Endothelial cell of umbilical vein (primary cell): ENCODE results near the gene HSD17B10. TPM values are rescaled to one million over a fixed set of nuclear protein-coding genes. Genes with fewer than 3 reads are reported as not detected.

Experiments used
- BruUV-seq: library from RNA; stranded (reverse); fragments of 400-500 nt; replicated peaks from 2 replicates; lab custom pipeline; 2021; lab: Mats Ljungman, UMichigan
- CTCF ChIA-PET: fragments of 300-600, 350-600 bp; sonication (Branson Sonifier 250); formaldehyde crosslinking; loops from one replicate; lab custom pipeline; 2021; ENCODE audit warnings: antibody characterized with exemption, inconsistent platforms; lab: Charles Lee
- POLR2A ChIA-PET: fragments of 300-600, 350-600 bp; sonication (Branson Sonifier 250); formaldehyde crosslinking; loops from one replicate; lab custom pipeline; 2021; ENCODE audit warnings: antibody characterized with exemption, inconsistent platforms; lab: Charles Lee
- DNase-seq: peaks from one replicate; pipeline ENCODE4 v3.0.0-alpha.2; 2011; ENCODE audit warnings: low read depth, low spot score
- FAIRE-seq: peaks from 2 replicates; lab custom pipeline; 2011; peaks lifted over from hg19 to GRCh38; lab: Jason Lieb, UNC
- H2AFZ ChIP-seq: 2 replicates; pipeline ENCODE4 v1.6.0; 2012; ENCODE audit warnings: low read depth, low read length, control low read depth, inconsistent platforms
- H3K27ac ChIP-seq: 2 replicates; pipeline ENCODE4 v1.5.1; 2011; ENCODE audit warnings: low read depth, mild to moderate bottlenecking, control low read depth, low read length, moderate library complexity; ENCODE audit not compliant: insufficient read depth
- H3K27me3 ChIP-seq, 2 experiments: 2 replicates each; pipeline versions ENCODE4 v1.6.0 to v1.6.1; 2011; ENCODE audit warnings: low read length in 2 of 2, mixed read lengths in 1 of 2; ENCODE audit not compliant: control insufficient read depth in 2 of 2, insufficient read depth in 2 of 2
- H3K36me3 ChIP-seq, 2 experiments: 2 replicates in 1 of 2; 3 replicates in 1 of 2; pipeline ENCODE4 v1.5.1; 2011; ENCODE audit warnings: low read length in 2 of 2, mild to moderate bottlenecking in 1 of 2, moderate library complexity in 1 of 2; ENCODE audit not compliant: control insufficient read depth in 2 of 2, insufficient read depth in 2 of 2; ENCODE audit errors: extremely low read depth in 1 of 2
- H3K4me1 ChIP-seq: 3 replicates; pipeline ENCODE4 v1.5.1; 2011; ENCODE audit warnings: mild to moderate bottlenecking, low read length; ENCODE audit not compliant: control insufficient read depth, insufficient read depth; ENCODE audit errors: extremely low read depth
- H3K4me2 ChIP-seq: 2 replicates; pipeline ENCODE4 v1.6.1; 2011; ENCODE audit warnings: low read length, control low read depth, mixed read lengths; ENCODE audit not compliant: insufficient read depth
- H3K4me3 ChIP-seq, 3 experiments: fragments of 200-600 bp in 1 of 3; sonication (generic), shearing (Covaris generic) in 1 of 3; replicated peaks in 1 of 3; 2 replicates each; pipeline ENCODE4 v1.5.1; 2011 to 2016; ENCODE audit warnings: control low read depth in 3 of 3, low read length in 3 of 3, mild to moderate bottlenecking in 2 of 3, inconsistent platforms in 1 of 3, low read depth in 1 of 3, moderate library complexity in 1 of 3; ENCODE audit not compliant: insufficient read depth in 1 of 3
- H3K79me2 ChIP-seq: 2 replicates; pipeline ENCODE4 v1.6.0; 2012; ENCODE audit warnings: low read length, inconsistent platforms; ENCODE audit not compliant: control insufficient read depth, insufficient read depth
- H3K9ac ChIP-seq: replicated peaks from 2 replicates; pipeline ENCODE3; 2011; ENCODE audit warnings: low read length, control low read depth; ENCODE audit not compliant: insufficient read depth; ENCODE audit errors: extremely low read depth
- H3K9me1 ChIP-seq: replicated peaks from 3 replicates; pipeline ENCODE4 v1.6.0; 2011; ENCODE audit warnings: mild to moderate bottlenecking, low read length; ENCODE audit not compliant: control insufficient read depth, insufficient read depth; ENCODE audit errors: extremely low read depth
- H3K9me3 ChIP-seq: replicated peaks from 2 replicates; pipeline ENCODE4 v1.5.1; 2012; ENCODE audit warnings: low read length, inconsistent platforms; ENCODE audit not compliant: control insufficient read depth, insufficient read depth
- H4K20me1 ChIP-seq: replicated peaks from 2 replicates; pipeline ENCODE3; 2011; ENCODE audit warnings: mild to moderate bottlenecking, low read length; ENCODE audit not compliant: control insufficient read depth, insufficient read depth; ENCODE audit errors: extremely low read depth
- EZH2 ChIP-seq: IDR thresholded peaks from 2 replicates; pipeline ENCODE4 v1.6.1; 2012; ENCODE audit warnings: borderline replicate concordance, low read depth, mild to moderate bottlenecking, moderate library complexity, low read length, inconsistent platforms; ENCODE audit not compliant: severe bottlenecking
- FOS ChIP-seq: IDR thresholded peaks from 2 replicates; pipeline ENCODE4 v1.6.1; 2011; ENCODE audit warnings: mild to moderate bottlenecking, low read length, moderate library complexity, borderline replicate concordance; ENCODE audit not compliant: insufficient read depth
- GATA2 ChIP-seq: IDR thresholded peaks from 2 replicates; pipeline ENCODE4 v1.7.0; 2011; ENCODE audit warnings: low read depth, mild to moderate bottlenecking, moderate library complexity, mixed read lengths, low read length; ENCODE audit not compliant: insufficient read length, insufficient read depth
- JUN ChIP-seq: IDR thresholded peaks from 2 replicates; pipeline ENCODE4 v1.6.1; 2011; ENCODE audit warnings: borderline replicate concordance, low read depth; ENCODE audit not compliant: insufficient read length, insufficient read depth
- MAX ChIP-seq: IDR thresholded peaks from 2 replicates; pipeline ENCODE4 v1.6.1; 2011; ENCODE audit not compliant: insufficient read depth, insufficient read length
- MYC ChIP-seq: IDR thresholded peaks from one replicate; pipeline ENCODE4 v1.6.1; 2011; ENCODE audit warnings: mild to moderate bottlenecking, low read depth, low read length
- POLR2A ChIP-seq: IDR thresholded peaks from 2 replicates; pipeline ENCODE4 v1.6.1; 2012; ENCODE audit warnings: low read depth, mild to moderate bottlenecking, control low read depth, low read length
- POLR2AphosphoS5 ChIP-seq: IDR thresholded peaks from 2 replicates; pipeline ENCODE4 v1.6.1; 2012; ENCODE audit warnings: low read depth, mild to moderate bottlenecking, control low read depth, low read length, moderate library complexity; ENCODE audit not compliant: insufficient read depth
- dilution Hi-C: fragments of 300-500 bp; cut with MboI; formaldehyde crosslinking; loops from one replicate; pipeline ENCODE4 v1.15.0; 2019; ENCODE audit warnings: low sequenced_read_pairs; ENCODE audit not compliant: extremely low pct_ligation_motif_present
- intact Hi-C: fragments of 100-400 bp; cut with micrococcal nuclease; formaldehyde crosslinking; loops from one replicate; pipeline ENCODE4 v1.10.0; 2022
- polyA plus RNA-seq, 4 experiments: library from polyadenylated mRNA; depleted of rRNA in 3 of 4; stranded (reverse) in 3 of 4; unstranded in 1 of 4; fragments of >200 nt; gene quantifications; 2 replicates each; pipeline versions ENCODE4 v1.2.1 to v1.2.3, GENCODE V29; 2011 to 2012; ENCODE audit warnings: missing spikeins in 1 of 4
- total RNA-seq: library from RNA; stranded (reverse); gene quantifications from 2 replicates; pipeline ENCODE4 v1.2.3, GENCODE V29; 2021
- TF ChIP-seq, protein P1 (sequence below), 2 donors: IDR thresholded peaks; 1 replicate in 1 of 2; 2 replicates in 1 of 2; pipeline ENCODE4 v1.5.1; 2011; ENCODE audit warnings: low read length in 2 of 2, mild to moderate bottlenecking in 2 of 2, moderate library complexity in 2 of 2, control low read depth in 1 of 2, inconsistent platforms in 1 of 2, low read depth in 1 of 2; ENCODE audit not compliant: insufficient read depth in 1 of 2; ENCODE audit errors: extremely low read depth in 1 of 2

Gene HSD17B10
- total and polyA plus RNA-seq, 2 donors (not counting 3 experiments of a cell fraction or from before 2014, with no cell fraction given): 82.3 to 171 TPM

DNA sequence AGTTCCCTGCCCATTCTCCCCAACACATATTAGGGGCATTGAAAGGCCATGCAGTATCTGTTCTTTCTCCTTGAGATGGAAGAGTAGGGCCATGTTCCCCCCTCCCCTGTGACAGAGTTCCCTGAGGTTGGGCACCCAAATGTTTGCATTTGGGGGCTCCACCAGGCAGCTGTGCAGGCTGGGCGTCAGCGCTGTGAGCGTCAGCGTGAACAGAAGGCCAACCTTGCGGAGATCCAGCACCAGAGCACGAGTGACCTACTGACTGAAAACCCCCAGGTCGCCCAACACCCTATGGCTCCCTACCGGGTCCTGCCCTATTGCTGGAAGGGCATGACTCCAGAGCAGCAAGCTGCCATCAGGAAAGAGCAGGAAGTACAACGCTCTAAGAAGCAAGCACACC, 3.9 kb downstream of the HSD17B10 start:
- Histone ChIP-seq H3K4me1 (peaks cover 2% of the 10 kb centered on the region), H3K9me3 (no peaks in the 10 kb centered on the region), H3K9ac (no peak overlapping the region), H3K79me2 (peaks cover 5% of the 10 kb centered on the region), H3K4me3 (no peak overlapping the region), H2AFZ (no peak overlapping the region), H3K36me3 (peaks cover 0 to 17% of the 10 kb centered on the region in 2 experiments), H3K27ac (no peak overlapping the region), H3K4me2 (no peak overlapping the region), H4K20me1 (no peaks in the 10 kb centered on the region), H3K9me1 (no peaks in the 10 kb centered on the region), H3K27me3 (no peaks in the 10 kb centered on the region)
- dilution Hi-C loops: no loop called here
- DNase-seq: no peak
- FAIRE-seq: no peak
- CTCF ChIA-PET: no interaction called here
- POLR2A ChIA-PET: no interaction called here
- intact Hi-C loops: no loop called here
- TF ChIP-seq POLR2AphosphoS5 (no peak), FOS (no peak), JUN (no peak), EZH2 (no peak), MYC (no peak), MAX (no peak), POLR2A (no peak), GATA2 (no peak)
- TF ChIP-seq, protein P1, sequence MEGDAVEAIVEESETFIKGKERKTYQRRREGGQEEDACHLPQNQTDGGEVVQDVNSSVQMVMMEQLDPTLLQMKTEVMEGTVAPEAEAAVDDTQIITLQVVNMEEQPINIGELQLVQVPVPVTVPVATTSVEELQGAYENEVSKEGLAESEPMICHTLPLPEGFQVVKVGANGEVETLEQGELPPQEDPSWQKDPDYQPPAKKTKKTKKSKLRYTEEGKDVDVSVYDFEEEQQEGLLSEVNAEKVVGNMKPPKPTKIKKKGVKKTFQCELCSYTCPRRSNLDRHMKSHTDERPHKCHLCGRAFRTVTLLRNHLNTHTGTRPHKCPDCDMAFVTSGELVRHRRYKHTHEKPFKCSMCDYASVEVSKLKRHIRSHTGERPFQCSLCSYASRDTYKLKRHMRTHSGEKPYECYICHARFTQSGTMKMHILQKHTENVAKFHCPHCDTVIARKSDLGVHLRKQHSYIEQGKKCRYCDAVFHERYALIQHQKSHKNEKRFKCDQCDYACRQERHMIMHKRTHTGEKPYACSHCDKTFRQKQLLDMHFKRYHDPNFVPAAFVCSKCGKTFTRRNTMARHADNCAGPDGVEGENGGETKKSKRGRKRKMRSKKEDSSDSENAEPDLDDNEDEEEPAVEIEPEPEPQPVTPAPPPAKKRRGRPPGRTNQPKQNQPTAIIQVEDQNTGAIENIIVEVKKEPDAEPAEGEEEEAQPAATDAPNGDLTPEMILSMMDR (IDR thresholded peaks at IDR 0.05; ENCODE audit: extremely low read depth in 1 of 2, insufficient read depth in 1 of 2, low read depth in 1 of 2, low read length in 2 of 2): no peak
- no TSS peak for BruUV-seq
